H1 (cell line): ENCODE results near the gene BTBD3. TPM values are rescaled to one million over a fixed set of nuclear protein-coding genes. Genes with fewer than 3 reads are reported as not detected.

Experiments
- EGR1 ChIP-seq: IDR thresholded peaks from 2 replicates; pipeline ENCODE4 v1.6.1; 2011; ENCODE audit warnings: low read depth, low read length, borderline replicate concordance
- GTF2F1 ChIP-seq: IDR thresholded peaks from 2 replicates; pipeline ENCODE4 v1.6.1; 2012; ENCODE audit warnings: low read depth, low read length, improper control_type of control experiment, borderline replicate concordance
- HDAC6 ChIP-seq: IDR thresholded peaks from one replicate; pipeline ENCODE4 v1.7.1; 2012; ENCODE audit warnings: low read depth, mild to moderate bottlenecking, inconsistent platforms, low read length, moderate library complexity
- JUND ChIP-seq: IDR thresholded peaks from 2 replicates; pipeline ENCODE4 v1.6.1; 2011; ENCODE audit warnings: mild to moderate bottlenecking, improper control_type of control experiment, low read length
- MAX ChIP-seq: IDR thresholded peaks from 2 replicates; pipeline ENCODE4 v1.6.1; 2012; ENCODE audit warnings: inconsistent platforms
- YY1 ChIP-seq: IDR thresholded peaks from 2 replicates; pipeline ENCODE4 v1.6.1; 2011; ENCODE audit warnings: low read depth, mild to moderate bottlenecking, low read length
- ZNF274 ChIP-seq: IDR thresholded peaks from 2 replicates; pipeline ENCODE4 v1.7.0; 2012; ENCODE audit warnings: low read length, borderline replicate concordance; ENCODE audit errors: extremely low read depth
- polyA plus RNA-seq, 7 experiments: library from polyadenylated mRNA; depleted of rRNA in 3 of 7; stranded (reverse) in 5 of 7; unstranded in 2 of 7; fragments of >200 nt in 5 of 7; fragments of 200-250 nt in 2 of 7; gene quantifications; 1 replicate in 5 of 7; 2 replicates in 1 of 7; 4 replicates in 1 of 7; pipeline versions ENCODE4 v1.2.1 to v1.2.3, GENCODE V29; 2011 to 2013; ENCODE audit warnings: missing spikeins in 2 of 7, mixed read lengths in 2 of 7
- total RNA-seq: library from RNA; stranded (reverse); fragmentation: NEBNext Ultra II Directional; extraction: Animal tissue kit (Norgen Biotek cat#: 25700); gene quantifications from 2 replicates; pipeline ENCODE4 v1.2.1, GENCODE V29; 2021

Gene BTBD3
- total and polyA plus RNA-seq, 2 of the 8 experiments (the other 6 are each of a cell fraction or from before 2014, with no cell fraction given): 36.7 to 45.5 TPM

GRCh38 chr20:11876555-11876954 is 41.1 kb upstream of the BTBD3 start (continued):
- TF ChIP-seq HDAC6 (no peak), YY1 (no peak), ZNF274 (no peak), MAX (no peak), EGR1 (no peak), GTF2F1 (no peak), JUND (no peak)
